ENCODE results near the gene DOK5. TPM values are rescaled to one million over a fixed set of nuclear protein-coding genes. Genes with fewer than 3 reads are reported as not detected.

Gene DOK5
- total RNA-seq, 4 donors from 2014 or later: 1.4 to 9.8 TPM; not detected in 2

- TF ChIP-seq POLR2A (IDR thresholded peaks at IDR 0.05) (no peak), CTCF (IDR thresholded peaks at IDR 0.05) (no peak)
- H3K27me3 ChIP-seq: no peaks in the 10 kb centered on the region
- no peak overlapping the region for H3K27ac ChIP-seq
- no peaks in the 10 kb centered on the region for H3K9me3 ChIP-seq
- DNase-seq: no peak
- no peaks in the 10 kb centered on the region for H3K36me3 ChIP-seq
- H3K4me1 ChIP-seq: no peaks in the 10 kb centered on the region
- H3K4me3 ChIP-seq: no peak overlapping the region
- intact Hi-C loops (cut with DNase I; ENCODE audit: low total_unique reads): no loop called here
Measured at GRCh38 chr20:54590856-54591255, 115.5 kb downstream of the DOK5 start.

DNA sequence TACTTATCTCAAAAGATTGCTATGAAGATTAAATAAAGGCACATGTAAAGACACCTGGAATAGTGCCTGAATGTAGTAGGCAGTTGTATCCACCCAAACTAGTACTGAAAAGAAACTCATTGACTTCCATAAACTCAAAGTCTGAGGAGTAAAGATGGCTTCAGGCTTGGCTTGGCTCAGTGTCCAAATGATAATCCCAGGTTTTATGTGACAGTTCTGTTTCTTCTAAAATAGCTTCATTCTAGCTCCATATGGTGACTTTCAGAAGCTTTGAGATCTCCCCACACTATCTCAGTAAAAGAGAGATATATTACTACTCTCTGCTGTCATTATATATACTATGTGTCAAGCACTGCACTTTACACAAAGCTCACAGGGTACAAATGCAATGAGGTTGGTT, 121.3 kb downstream of the DOK5 start:
- DNase-seq: no peak
- TF ChIP-seq POLR2A (IDR thresholded peaks at IDR 0.05): no peak
- no peak for TF ChIP-seq CTCF (IDR thresholded peaks at IDR 0.05)
- Histone ChIP-seq H3K4me3 (no peak overlapping the region), H3K27me3 (no peaks in the 10 kb centered on the region), H3K36me3 (no peaks in the 10 kb centered on the region), H3K9me3 (no peaks in the 10 kb centered on the region), H3K27ac (no peak overlapping the region), H3K4me1 (no peaks in the 10 kb centered on the region)
- intact Hi-C loops (cut with DNase I; ENCODE audit: low total_unique reads): no loop called here

DNA sequence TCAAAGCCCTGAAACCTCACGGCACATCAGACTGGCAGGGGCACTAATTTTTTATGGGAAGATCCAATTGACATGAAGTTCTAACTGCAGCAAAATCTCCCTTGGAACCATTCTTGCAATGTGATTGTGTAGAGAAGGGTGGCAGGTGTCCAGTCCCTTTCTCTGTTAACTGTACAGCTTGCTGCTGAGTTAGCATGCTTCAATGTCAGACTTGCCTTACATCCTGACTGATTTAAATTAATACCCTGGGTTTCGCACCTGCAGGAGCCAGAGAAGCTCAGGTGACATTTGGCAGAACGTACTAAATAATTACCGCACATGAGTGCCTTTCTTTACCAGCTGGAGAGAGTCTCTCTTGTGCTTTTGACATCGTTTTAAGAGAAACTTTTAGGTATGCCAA, 123.0 kb downstream of the DOK5 start:
- Histone ChIP-seq H3K9me3 (no peaks in the 10 kb centered on the region), H3K27me3 (no peaks in the 10 kb centered on the region), H3K36me3 (no peaks in the 10 kb centered on the region), H3K4me3 (no peak overlapping the region), H3K4me1 (no peaks in the 10 kb centered on the region), H3K27ac (no peak overlapping the region)
- TF ChIP-seq CTCF (IDR thresholded peaks at IDR 0.05): no peak
- no peak for TF ChIP-seq POLR2A (IDR thresholded peaks at IDR 0.05)
- intact Hi-C loops (cut with DNase I; ENCODE audit: low total_unique reads): no loop called here
- no peak for DNase-seq

DNA sequence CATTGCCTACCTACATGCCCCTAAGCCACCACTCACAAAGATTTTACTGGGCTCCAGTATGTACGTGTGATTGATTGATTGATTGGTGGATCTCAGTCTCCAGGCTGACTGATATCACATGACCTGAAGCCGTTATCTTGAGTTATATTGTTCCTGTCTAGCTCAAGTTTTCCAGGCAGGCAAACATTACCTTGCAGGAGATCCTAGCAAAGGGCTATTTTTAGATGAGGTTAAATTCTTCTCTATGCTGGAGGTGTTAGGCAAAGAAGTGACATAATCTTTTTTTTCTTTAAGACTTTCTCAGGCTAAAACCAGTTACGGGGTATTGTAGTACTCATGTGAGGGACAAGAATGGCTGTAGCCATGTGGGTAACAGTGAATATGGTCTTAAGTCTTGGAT, 125.2 kb downstream of the DOK5 start:
- Histone ChIP-seq H3K27me3 (no peaks in the 10 kb centered on the region), H3K27ac (no peak overlapping the region), H3K9me3 (no peaks in the 10 kb centered on the region), H3K36me3 (no peaks in the 10 kb centered on the region), H3K4me1 (no peaks in the 10 kb centered on the region), H3K4me3 (no peak overlapping the region)
- intact Hi-C loops (cut with DNase I; ENCODE audit: low total_unique reads): no loop called here
- TF ChIP-seq POLR2A (IDR thresholded peaks at IDR 0.05): no peak
- no peak for TF ChIP-seq CTCF (IDR thresholded peaks at IDR 0.05)
- DNase-seq: no peak

- Histone ChIP-seq H3K36me3 (no peaks in the 10 kb centered on the region), H3K4me1 (no peaks in the 10 kb centered on the region), H3K9me3 (no peaks in the 10 kb centered on the region), H3K4me3 (no peak overlapping the region), H3K27ac (no peak overlapping the region), H3K27me3 (no peaks in the 10 kb centered on the region)
- intact Hi-C loops (cut with DNase I; ENCODE audit: low total_unique reads): no loop called here
- no peak for DNase-seq
- no peak for TF ChIP-seq POLR2A (IDR thresholded peaks at IDR 0.05)
- no peak for TF ChIP-seq CTCF (IDR thresholded peaks at IDR 0.05)
Measured at GRCh38 chr20:54601831-54602515, 126.6 kb downstream of the DOK5 start.

All from uterus (tissue), 4 donors.